Ramos (cell line): Measurements from ENCODE around the gene RBM5.
"Not testable (repeated sequence)": the region's sequence is repeated elsewhere in the genome, so short reads cannot be mapped to it uniquely, and the experiment has no call there.

Source experiments
- in situ Hi-C: fragments of 300-500 bp; cut with MboI; formaldehyde crosslinking; loops from one replicate; pipeline ENCODE4 v1.14.3; 2022; ENCODE audit warnings: low sequenced_read_pairs; ENCODE audit not compliant: unreplicated experiment

Gene RBM5

DNA sequence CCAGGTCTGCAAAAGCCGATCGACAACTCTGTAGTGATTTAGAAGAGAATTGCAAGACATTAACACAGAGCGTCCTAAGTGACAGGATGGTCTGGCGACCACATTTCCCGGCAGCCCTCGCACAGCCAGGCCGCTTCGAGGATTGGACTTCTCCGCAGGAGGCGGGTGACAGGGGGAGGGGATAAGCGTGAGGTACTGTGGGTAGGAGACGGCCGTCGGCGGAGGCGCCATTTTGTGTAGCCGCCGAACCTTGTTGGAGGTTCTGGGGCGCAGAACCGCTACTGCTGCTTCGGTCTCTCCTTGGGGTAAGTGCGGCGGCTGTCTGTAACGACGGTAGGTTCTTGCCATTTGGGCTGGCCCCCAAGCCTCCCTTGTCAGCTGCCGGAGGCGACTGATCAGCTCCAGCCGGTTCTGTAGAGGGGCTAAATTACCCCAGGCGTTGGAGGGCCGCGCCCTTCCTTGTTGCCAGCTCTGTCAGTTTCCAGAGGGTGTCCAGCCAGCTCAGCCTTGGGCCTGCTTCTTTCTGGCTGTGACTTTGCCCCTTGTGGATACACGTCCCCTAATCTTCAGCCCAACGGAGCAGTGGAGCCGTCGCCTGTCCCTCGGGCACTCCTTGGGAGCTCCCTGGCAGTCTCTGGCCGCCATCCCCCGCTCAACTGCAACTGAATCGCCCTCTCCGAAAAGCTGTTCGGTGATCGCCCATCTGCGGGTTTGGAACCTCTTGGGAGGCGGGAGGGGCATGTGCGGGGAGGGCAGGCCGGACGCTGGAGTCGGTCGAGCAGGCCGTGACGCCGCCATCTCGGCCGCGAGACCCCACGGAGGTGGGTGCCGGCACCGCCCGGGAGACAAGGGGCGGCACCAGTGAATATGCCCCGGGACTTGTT is at the start of gene RBM5:
Gene RBM5, plus strand, starts transcription at position 195 of the 884 bp plus-strand sequence. CDS start 1,516 bp downstream, outside the sequence.
- in situ Hi-C loops, result no loop called here

DNA sequence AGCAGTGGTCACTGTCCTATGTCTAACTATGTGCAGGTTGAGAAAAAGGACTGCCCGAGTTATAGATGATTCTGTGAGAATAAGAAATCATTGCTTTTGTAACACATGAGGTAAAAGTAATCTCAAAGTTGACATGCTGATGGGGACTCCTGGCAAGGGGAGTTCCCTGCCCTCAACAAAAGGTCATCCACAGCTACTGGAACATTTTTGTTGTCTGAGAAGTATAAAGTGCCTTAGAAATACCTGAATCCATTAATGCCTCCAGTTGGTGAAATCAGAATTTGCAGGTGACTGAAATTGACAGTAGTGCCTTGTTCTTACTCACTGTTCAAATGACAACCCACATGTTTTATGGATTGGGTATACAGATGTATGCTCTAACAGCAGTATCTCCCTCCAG is 43.7 kb upstream of the RBM5 start:
- in situ Hi-C loops, result no loop called here

- in situ Hi-C loops, result no loop called here
Observed at GRCh38 chr3:50047426-50047825, 41.3 kb upstream of the RBM5 start.

DNA sequence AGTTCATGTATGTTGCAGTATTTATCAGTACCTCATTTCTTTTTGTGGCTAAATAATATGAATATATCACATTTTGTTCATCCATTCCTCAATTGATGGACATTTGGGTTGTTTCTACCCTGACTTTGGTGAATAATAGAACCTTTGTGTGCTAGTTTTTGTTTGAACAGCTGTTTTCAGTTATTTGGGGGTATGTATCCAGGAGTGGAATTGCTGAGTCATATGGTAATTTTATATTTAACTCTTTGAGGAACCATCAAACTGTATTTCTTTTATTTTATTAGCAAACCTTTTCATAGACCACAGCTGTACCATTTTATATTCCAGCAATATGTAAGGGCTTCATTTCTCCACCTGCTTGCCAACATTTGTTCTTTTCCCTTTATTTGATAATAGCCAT is 38.4 kb upstream of the RBM5 start:
- in situ Hi-C loops, result no loop called here

- in situ Hi-C loops, result no loop called here
Observed at GRCh38 chr3:50057756-50058155, 31.0 kb upstream of the RBM5 start.

GRCh38 chr3:50068134-50068533 is 20.6 kb upstream of the RBM5 start:
- in situ Hi-C loops, result no loop called here

- in situ Hi-C loops, result no loop called here
Observed at GRCh38 chr3:50078091-50078490, 10.6 kb upstream of the RBM5 start.

- in situ Hi-C loops, result no loop called here
Observed at GRCh38 chr3:50078622-50079021, 10.1 kb upstream of the RBM5 start.

DNA sequence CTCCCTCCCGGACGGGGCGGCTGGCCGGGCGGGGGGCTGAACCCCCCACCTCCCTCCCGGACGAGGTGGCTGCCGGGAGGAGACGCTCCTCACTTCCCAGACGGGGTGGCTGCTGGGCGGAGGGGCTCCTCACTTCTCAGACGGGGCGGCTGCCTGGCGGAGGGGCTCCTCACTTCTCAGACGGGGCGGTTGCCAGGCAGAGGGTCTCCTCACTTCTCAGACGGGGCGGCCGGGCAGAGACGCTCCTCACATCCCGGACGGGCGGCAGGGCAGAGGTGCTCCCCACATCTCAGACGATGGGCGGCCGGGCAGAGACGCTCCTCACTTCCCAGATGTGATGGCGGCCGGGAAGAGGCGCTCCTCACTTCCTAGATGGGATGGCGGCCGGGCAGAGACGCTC is 3.8 kb upstream of the RBM5 start:
- in situ Hi-C loops, result not testable (repeated sequence)

DNA sequence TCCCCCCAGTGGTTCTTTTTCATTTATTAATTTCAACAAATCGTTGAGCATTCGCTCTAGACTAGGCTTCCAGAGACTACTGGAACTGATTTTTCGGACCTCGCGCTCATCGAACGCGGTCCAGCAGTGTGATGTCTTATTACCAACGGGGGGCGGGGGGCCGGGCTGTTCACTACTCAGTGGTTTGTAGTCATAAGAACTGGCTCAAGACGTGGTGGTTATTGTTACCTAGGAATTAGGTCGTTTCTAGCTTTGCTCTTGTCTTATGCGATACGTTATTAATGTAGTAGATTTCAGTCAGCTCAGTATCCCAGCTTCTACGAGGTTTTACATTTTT is 858 bp downstream of the RBM5 start:
- in situ Hi-C loops, result no loop called here

DNA sequence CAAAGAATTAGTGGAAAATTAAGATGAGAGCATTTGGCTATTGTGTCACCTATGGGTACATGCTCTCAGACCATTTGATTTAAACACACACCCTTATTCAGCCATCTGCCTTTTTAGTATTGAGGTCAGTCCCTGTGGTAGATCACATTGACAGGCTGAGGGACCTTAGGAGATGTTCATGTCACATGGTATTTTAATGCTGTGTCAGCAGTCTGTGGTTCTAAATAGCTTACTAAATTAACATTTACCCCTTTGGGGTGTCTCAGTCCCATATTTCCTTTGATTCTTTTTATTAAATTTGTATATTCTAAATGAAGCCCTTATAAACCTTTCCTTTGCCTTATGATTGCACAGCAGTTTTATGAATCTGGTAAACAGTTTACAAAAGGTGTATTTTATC is 2.3 kb downstream of the RBM5 start:
- in situ Hi-C loops, result no loop called here

DNA sequence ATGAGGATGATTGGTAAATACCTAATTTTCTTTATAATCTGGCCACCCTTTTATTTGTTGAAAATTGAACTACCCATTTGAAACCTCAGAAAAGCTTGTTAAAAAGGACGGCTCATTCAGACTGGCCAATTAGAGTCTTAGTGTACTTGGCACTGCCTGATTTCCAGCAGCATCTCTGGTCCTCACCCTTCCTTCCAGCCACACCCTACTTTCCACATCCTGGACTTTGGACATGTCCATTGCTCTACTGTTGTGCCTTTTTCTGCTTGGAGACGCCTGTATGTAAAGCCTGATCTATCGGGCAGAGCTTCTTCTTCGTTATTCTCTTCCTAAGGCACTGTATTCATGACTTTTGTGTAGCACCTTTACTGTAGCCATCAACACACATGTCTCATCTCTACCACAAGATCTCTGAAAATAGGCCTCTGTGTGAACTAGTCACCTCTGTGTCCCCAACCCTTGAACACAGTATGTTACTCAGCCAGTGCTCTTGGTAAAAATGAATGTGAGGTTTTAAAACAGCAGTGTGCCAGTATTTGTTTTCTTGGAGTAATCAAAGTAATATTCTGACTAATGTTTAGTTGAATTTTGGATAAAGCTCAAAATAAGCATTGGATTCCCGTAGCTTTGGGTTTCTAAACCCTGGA is 6.8 kb downstream of the RBM5 start:
- in situ Hi-C loops, result no loop called here

DNA sequence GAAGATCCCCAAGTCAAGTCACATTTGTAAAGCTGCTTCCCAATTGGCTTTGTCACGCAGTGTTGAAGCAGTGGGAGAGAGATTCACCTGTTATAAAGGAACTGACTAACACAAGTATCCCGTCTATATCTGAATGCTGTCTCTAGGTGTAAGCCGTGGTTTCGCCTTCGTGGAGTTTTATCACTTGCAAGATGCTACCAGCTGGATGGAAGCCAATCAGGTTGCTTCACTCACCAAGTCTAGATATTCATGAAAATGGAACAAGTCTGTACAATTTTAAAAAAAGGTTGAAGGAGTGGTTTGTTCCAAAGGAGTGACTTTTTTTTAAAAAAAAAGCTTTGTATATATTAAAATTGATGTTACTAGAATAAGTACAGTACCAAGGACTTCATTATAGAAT is 11.7 kb downstream of the RBM5 start:
- in situ Hi-C loops, result no loop called here

DNA sequence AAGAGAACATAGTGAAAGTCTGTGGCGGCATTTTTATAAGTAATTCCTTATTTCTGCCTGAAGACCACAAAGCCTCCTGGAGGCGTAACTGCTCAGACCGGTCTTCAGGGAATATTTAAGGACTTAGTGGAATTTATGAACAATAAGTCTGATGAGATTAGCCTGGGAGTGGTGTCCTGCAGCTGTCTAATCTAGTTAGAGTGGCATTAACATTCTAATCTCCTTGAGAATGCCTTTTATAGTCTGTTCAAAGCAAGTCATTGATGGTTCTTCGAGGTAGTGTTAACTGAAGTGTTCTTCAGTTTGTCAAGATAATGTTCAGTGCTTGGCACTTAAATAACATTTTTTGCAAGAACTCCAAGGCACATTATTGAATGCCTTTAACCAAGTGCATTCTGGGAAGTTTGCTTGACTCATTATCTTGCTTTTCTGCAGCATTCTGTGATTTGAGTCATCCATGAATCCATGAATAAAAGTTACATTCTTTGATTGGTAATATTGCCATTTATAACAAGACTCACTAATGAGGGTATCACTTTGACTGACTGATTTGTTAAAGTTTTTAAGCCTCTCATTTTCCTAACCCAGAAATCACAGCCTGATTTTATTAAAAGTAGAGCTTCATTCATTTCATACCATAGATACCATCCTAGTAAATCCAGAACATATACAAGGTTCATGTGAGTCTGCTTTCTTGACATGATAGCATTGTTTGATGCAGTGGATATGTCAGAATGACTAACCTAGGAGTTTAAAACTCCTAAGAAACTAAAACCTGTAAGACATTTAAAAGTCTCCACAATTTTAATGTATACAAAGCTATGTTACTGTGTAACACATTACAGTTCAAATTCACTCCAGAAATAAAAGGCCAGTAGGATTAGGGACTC is 12.5 kb downstream of the RBM5 start:
- in situ Hi-C loops, result no loop called here

- in situ Hi-C loops, result no loop called here
Observed at GRCh38 chr3:50102558-50102957, 13.8 kb downstream of the RBM5 start.

DNA sequence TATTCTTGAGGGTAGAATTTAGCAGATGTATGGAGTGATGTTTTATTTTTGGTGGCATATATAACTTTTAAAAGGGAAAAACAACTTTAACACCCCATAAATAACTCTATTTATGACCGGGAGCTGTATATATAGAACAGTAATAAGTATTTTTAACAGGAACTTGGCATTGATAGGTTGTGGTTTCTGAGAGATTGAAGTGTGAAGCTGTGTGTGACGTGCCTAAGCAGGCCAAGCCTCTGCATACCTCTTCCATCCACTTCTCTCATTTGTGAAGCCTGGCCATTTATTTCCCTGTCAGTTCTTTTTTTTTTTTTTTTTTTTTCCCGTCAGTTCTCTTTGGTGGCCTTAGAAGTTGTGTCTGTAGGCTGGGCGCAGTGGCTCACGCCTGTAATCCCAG is 23.0 kb downstream of the RBM5 start:
- in situ Hi-C loops, result no loop called here

DNA sequence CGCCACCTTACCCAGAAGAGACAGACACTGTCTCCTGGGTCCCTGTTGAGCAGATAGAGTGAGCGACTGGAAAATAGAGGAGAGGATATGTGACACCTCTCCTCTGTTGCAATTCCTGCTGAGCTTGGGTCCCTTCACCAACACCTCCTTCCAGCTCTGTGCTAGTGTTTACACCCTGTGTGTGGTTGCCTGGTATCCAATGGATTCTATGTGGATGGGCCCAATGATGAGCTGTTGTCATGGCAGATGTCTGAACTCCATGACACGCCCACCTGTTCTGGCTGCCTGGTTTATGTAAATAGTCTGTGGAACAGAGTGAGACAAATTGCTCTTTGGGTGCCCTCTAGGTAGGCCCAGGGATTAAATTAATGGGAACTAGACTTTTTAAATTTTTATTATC is 23.7 kb downstream of the RBM5 start:
- in situ Hi-C loops, result no loop called here

DNA sequence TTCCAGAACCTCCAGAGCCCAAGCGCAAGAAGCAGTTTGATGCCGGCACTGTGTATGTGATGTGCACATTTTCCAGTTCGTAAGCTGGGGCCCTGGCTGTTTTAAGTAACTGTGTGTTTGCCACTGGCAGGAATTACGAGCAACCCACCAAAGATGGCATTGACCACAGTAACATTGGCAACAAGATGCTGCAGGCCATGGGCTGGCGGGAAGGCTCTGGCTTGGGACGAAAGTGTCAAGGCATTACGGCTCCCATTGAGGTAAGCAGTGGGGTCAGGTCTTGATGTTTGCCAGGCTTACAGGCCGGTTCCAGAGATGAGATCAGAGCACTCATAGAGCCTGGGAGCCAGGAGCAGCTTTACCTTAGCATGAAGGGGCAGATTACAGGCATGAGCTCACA is 28.4 kb downstream of the RBM5 start:
- in situ Hi-C loops, result no loop called here

DNA sequence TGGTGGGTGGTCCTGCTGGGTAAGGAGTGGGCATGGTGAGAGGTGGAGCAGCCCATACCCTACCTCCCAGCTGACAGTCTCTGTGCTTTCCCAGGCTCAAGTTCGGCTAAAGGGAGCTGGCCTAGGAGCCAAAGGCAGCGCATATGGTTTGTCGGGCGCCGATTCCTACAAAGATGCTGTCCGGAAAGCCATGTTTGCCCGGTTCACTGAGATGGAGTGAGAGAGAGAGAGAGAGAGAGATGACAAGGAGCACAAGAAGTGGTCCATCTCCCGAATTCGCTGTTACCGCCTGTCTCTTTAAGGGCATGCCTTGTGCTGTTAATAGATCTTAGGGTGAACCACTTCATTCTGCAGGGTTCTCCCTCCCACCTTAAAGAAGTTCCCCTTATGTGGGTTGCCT is 29.5 kb downstream of the RBM5 start:
- in situ Hi-C loops, result no loop called here

DNA sequence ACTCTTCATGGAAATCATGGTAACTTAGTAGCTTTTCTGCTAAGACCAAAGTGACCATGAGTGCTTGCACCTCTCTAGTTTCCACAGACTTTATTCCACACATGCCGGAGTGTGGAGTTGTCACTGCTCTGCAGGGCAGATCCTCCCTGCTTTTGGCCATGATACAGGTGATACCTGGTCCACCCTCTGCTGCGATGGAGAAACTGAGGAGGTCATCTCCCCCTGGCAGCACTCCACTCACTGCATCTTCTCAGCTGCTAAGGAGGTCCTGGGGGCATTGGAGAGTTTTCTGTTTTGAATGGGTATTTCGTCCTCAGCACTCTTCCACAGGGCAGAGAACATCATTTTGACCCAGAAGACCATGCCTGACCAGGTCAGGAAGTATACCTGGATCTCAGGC is 31.1 kb downstream of the RBM5 start:
- in situ Hi-C loops, result no loop called here
